HG03175 (cell line): ENCODE data around the gene USP34.

ENCODE experiments used
- ATAC-seq: cut with Tn5 transposase; IDR thresholded peaks from one replicate; pipeline ENCODE4 v1.9.1; 2021; ENCODE audit warnings: mild to moderate bottlenecking, moderate library complexity; ENCODE audit not compliant: unreplicated experiment

The USP34 gene

GRCh38 chr2:61377046-61377445, 93.8 kb downstream of the USP34 start:
- no peak for ATAC-seq

- no peak for ATAC-seq
Observed at GRCh38 chr2:61376211-61376610, 94.7 kb downstream of the USP34 start.

GRCh38 chr2:61371027-61371426, 99.9 kb downstream of the USP34 start:
- ATAC-seq, result no peak

- no peak for ATAC-seq
Observed at GRCh38 chr2:61368687-61369665, 101.9 kb downstream of the USP34 start.

- no peak for ATAC-seq
Observed at GRCh38 chr2:61367177-61367576, 103.7 kb downstream of the USP34 start.

GRCh38 chr2:61363580-61363979, 107.3 kb downstream of the USP34 start:
- no peak for ATAC-seq

- ATAC-seq, result no peak
Observed at GRCh38 chr2:61362873-61363272, 108.0 kb downstream of the USP34 start.

- ATAC-seq, result no peak
Observed at GRCh38 chr2:61361068-61361467, 109.8 kb downstream of the USP34 start.

GRCh38 chr2:61359058-61359457, 111.8 kb downstream of the USP34 start:
- ATAC-seq, result no peak

GRCh38 chr2:61357681-61358080, 113.2 kb downstream of the USP34 start:
- ATAC-seq, result no peak

- ATAC-seq, result no peak
Observed at GRCh38 chr2:61356958-61357350, 113.9 kb downstream of the USP34 start.

- no peak for ATAC-seq
Observed at GRCh38 chr2:61356261-61356957, 114.5 kb downstream of the USP34 start.

- ATAC-seq, result no peak
Observed at GRCh38 chr2:61354543-61355197, 116.2 kb downstream of the USP34 start.

GRCh38 chr2:61353909-61354308, 117.0 kb downstream of the USP34 start:
- no peak for ATAC-seq

GRCh38 chr2:61350777-61351176, 120.1 kb downstream of the USP34 start:
- no peak for ATAC-seq

GRCh38 chr2:61343141-61343540, 127.7 kb downstream of the USP34 start:
- no peak for ATAC-seq

- ATAC-seq, result no peak
Observed at GRCh38 chr2:61340242-61340641, 130.6 kb downstream of the USP34 start.

- ATAC-seq, result no peak
Observed at GRCh38 chr2:61338447-61338846, 132.4 kb downstream of the USP34 start.

- ATAC-seq, result no peak
Observed at GRCh38 chr2:61335187-61335586, 135.7 kb downstream of the USP34 start.

- ATAC-seq, result no peak
Observed at GRCh38 chr2:61334466-61334865, 136.4 kb downstream of the USP34 start.

- ATAC-seq, result no peak
Observed at GRCh38 chr2:61328707-61329251, 142.1 kb downstream of the USP34 start.
